Endothelial cell of umbilical vein (primary cell): ENCODE measurements around the gene GYS2. TPM values are rescaled to one million over a fixed set of nuclear protein-coding genes. Genes with fewer than 3 reads are reported as not detected.

Experiments used
- BruUV-seq: library from RNA; stranded (reverse); fragments of 400-500 nt; replicated peaks from 2 replicates; lab custom pipeline; 2021; lab: Mats Ljungman, UMichigan
- CTCF ChIA-PET: fragments of 300-600, 350-600 bp; sonication (Branson Sonifier 250); formaldehyde crosslinking; loops from one replicate; lab custom pipeline; 2021; ENCODE audit warnings: antibody characterized with exemption, inconsistent platforms; lab: Charles Lee
- POLR2A ChIA-PET: fragments of 300-600, 350-600 bp; sonication (Branson Sonifier 250); formaldehyde crosslinking; loops from one replicate; lab custom pipeline; 2021; ENCODE audit warnings: antibody characterized with exemption, inconsistent platforms; lab: Charles Lee
- DNase-seq: peaks from one replicate; pipeline ENCODE4 v3.0.0-alpha.2; 2011; ENCODE audit warnings: low read depth, low spot score
- FAIRE-seq: peaks from 2 replicates; lab custom pipeline; 2011; peaks lifted over from hg19 to GRCh38; lab: Jason Lieb, UNC
- H2AFZ ChIP-seq: 2 replicates; pipeline ENCODE4 v1.6.0; 2012; ENCODE audit warnings: low read depth, low read length, control low read depth, inconsistent platforms
- H3K27ac ChIP-seq: 2 replicates; pipeline ENCODE4 v1.5.1; 2011; ENCODE audit warnings: low read depth, mild to moderate bottlenecking, control low read depth, low read length, moderate library complexity; ENCODE audit not compliant: insufficient read depth
- H3K27me3 ChIP-seq, 2 experiments: 2 replicates each; pipeline versions ENCODE4 v1.6.0 to v1.6.1; 2011; ENCODE audit warnings: low read length in 2 of 2, mixed read lengths in 1 of 2; ENCODE audit not compliant: control insufficient read depth in 2 of 2, insufficient read depth in 2 of 2
- H3K36me3 ChIP-seq, 2 experiments: 2 replicates in 1 of 2; 3 replicates in 1 of 2; pipeline ENCODE4 v1.5.1; 2011; ENCODE audit warnings: low read length in 2 of 2, mild to moderate bottlenecking in 1 of 2, moderate library complexity in 1 of 2; ENCODE audit not compliant: control insufficient read depth in 2 of 2, insufficient read depth in 2 of 2; ENCODE audit errors: extremely low read depth in 1 of 2
- H3K4me1 ChIP-seq: 3 replicates; pipeline ENCODE4 v1.5.1; 2011; ENCODE audit warnings: mild to moderate bottlenecking, low read length; ENCODE audit not compliant: control insufficient read depth, insufficient read depth; ENCODE audit errors: extremely low read depth
- H3K4me2 ChIP-seq: 2 replicates; pipeline ENCODE4 v1.6.1; 2011; ENCODE audit warnings: low read length, control low read depth, mixed read lengths; ENCODE audit not compliant: insufficient read depth
- H3K4me3 ChIP-seq, 3 experiments: fragments of 200-600 bp in 1 of 3; sonication (generic), shearing (Covaris generic) in 1 of 3; replicated peaks in 1 of 3; 2 replicates each; pipeline ENCODE4 v1.5.1; 2011 to 2016; ENCODE audit warnings: control low read depth in 3 of 3, low read length in 3 of 3, mild to moderate bottlenecking in 2 of 3, inconsistent platforms in 1 of 3, low read depth in 1 of 3, moderate library complexity in 1 of 3; ENCODE audit not compliant: insufficient read depth in 1 of 3
- H3K79me2 ChIP-seq: 2 replicates; pipeline ENCODE4 v1.6.0; 2012; ENCODE audit warnings: low read length, inconsistent platforms; ENCODE audit not compliant: control insufficient read depth, insufficient read depth
- H3K9ac ChIP-seq: replicated peaks from 2 replicates; pipeline ENCODE3; 2011; ENCODE audit warnings: low read length, control low read depth; ENCODE audit not compliant: insufficient read depth; ENCODE audit errors: extremely low read depth
- H3K9me1 ChIP-seq: replicated peaks from 3 replicates; pipeline ENCODE4 v1.6.0; 2011; ENCODE audit warnings: mild to moderate bottlenecking, low read length; ENCODE audit not compliant: control insufficient read depth, insufficient read depth; ENCODE audit errors: extremely low read depth
- H3K9me3 ChIP-seq: replicated peaks from 2 replicates; pipeline ENCODE4 v1.5.1; 2012; ENCODE audit warnings: low read length, inconsistent platforms; ENCODE audit not compliant: control insufficient read depth, insufficient read depth
- H4K20me1 ChIP-seq: replicated peaks from 2 replicates; pipeline ENCODE3; 2011; ENCODE audit warnings: mild to moderate bottlenecking, low read length; ENCODE audit not compliant: control insufficient read depth, insufficient read depth; ENCODE audit errors: extremely low read depth
- CTCF ChIP-seq, 2 donors: IDR thresholded peaks; 1 replicate in 1 of 2; 2 replicates in 1 of 2; pipeline ENCODE4 v1.5.1; 2011; ENCODE audit warnings: low read length in 2 of 2, mild to moderate bottlenecking in 2 of 2, moderate library complexity in 2 of 2, control low read depth in 1 of 2, inconsistent platforms in 1 of 2, low read depth in 1 of 2; ENCODE audit not compliant: insufficient read depth in 1 of 2; ENCODE audit errors: extremely low read depth in 1 of 2
- FOS ChIP-seq: IDR thresholded peaks from 2 replicates; pipeline ENCODE4 v1.6.1; 2011; ENCODE audit warnings: mild to moderate bottlenecking, low read length, moderate library complexity, borderline replicate concordance; ENCODE audit not compliant: insufficient read depth
- GATA2 ChIP-seq: IDR thresholded peaks from 2 replicates; pipeline ENCODE4 v1.7.0; 2011; ENCODE audit warnings: low read depth, mild to moderate bottlenecking, moderate library complexity, mixed read lengths, low read length; ENCODE audit not compliant: insufficient read length, insufficient read depth
- JUN ChIP-seq: IDR thresholded peaks from 2 replicates; pipeline ENCODE4 v1.6.1; 2011; ENCODE audit warnings: borderline replicate concordance, low read depth; ENCODE audit not compliant: insufficient read length, insufficient read depth
- MYC ChIP-seq: IDR thresholded peaks from one replicate; pipeline ENCODE4 v1.6.1; 2011; ENCODE audit warnings: mild to moderate bottlenecking, low read depth, low read length
- POLR2A ChIP-seq: IDR thresholded peaks from 2 replicates; pipeline ENCODE4 v1.6.1; 2012; ENCODE audit warnings: low read depth, mild to moderate bottlenecking, control low read depth, low read length
- POLR2AphosphoS5 ChIP-seq: IDR thresholded peaks from 2 replicates; pipeline ENCODE4 v1.6.1; 2012; ENCODE audit warnings: low read depth, mild to moderate bottlenecking, control low read depth, low read length, moderate library complexity; ENCODE audit not compliant: insufficient read depth
- dilution Hi-C: fragments of 300-500 bp; cut with MboI; formaldehyde crosslinking; loops from one replicate; pipeline ENCODE4 v1.15.0; 2019; ENCODE audit warnings: low sequenced_read_pairs; ENCODE audit not compliant: extremely low pct_ligation_motif_present
- intact Hi-C: fragments of 100-400 bp; cut with micrococcal nuclease; formaldehyde crosslinking; loops from one replicate; pipeline ENCODE4 v1.10.0; 2022
- polyA plus RNA-seq, 4 experiments: library from polyadenylated mRNA; depleted of rRNA in 3 of 4; stranded (reverse) in 3 of 4; unstranded in 1 of 4; fragments of >200 nt; gene quantifications; 2 replicates each; pipeline versions ENCODE4 v1.2.1 to v1.2.3, GENCODE V29; 2011 to 2012; ENCODE audit warnings: missing spikeins in 1 of 4
- total RNA-seq: library from RNA; stranded (reverse); gene quantifications from 2 replicates; pipeline ENCODE4 v1.2.3, GENCODE V29; 2021

Gene GYS2
- total and polyA plus RNA-seq, 2 donors (not counting 3 experiments of a cell fraction or from before 2014, with no cell fraction given), result 0.04 TPM; not detected in 1

DNA sequence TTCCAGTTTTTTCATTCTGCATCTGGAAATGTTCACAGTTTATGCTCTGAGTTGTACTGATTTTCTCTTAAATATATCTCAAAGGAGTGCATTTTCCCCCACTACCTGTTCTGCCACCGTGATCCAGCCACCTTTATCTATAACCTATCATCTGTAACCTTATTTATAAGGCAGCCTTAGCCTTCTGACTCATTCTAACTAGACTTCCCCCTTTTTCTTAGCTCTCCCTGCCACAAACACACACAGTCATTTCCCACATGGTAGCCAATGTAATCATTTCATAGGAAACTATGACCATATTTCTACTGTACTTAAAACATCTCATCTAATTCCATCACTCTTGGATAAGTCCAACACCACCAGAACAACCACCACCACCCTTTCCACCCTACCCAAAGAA lies 10.8 kb upstream of the GYS2 start:
- Histone ChIP-seq H3K27ac (peak overlapping the region; percentile 37), H3K9me3 (no peaks in the 10 kb centered on the region), H3K79me2 (no peaks in the 10 kb centered on the region), H3K4me1 (peaks cover 22% of the 10 kb centered on the region), H3K36me3 (no peaks in the 10 kb centered on the region), H3K27me3 (no peaks in the 10 kb centered on the region), H4K20me1 (no peaks in the 10 kb centered on the region), H3K9ac (no peak overlapping the region), H3K4me2 (peak overlapping the region; percentile 47), H2AFZ (no peak overlapping the region), H3K4me3 (no peak overlapping the region), H3K9me1 (no peaks in the 10 kb centered on the region)
- no TSS peak for BruUV-seq
- intact Hi-C loops (loop anchor here (1.0 kb wide), 1 partner anchor 42 kb away; the partner anchor contains the start of gene LDHB), dilution Hi-C loops (no loop called here)
- DNase-seq (peak; percentile 92), FAIRE-seq (peak; percentile 56)
- CTCF ChIA-PET, result interaction anchor here (1.0 kb wide), 1 partner anchor 65 kb away, joined by 4 read pairs; no protein-coding TSS in a partner anchor
- TF ChIP-seq JUN (peak; percentile 76), GATA2 (peak; percentile 80), MYC (no peak), POLR2AphosphoS5 (no peak), FOS (peak; percentile 92), POLR2A (no peak)
- POLR2A ChIA-PET, result no interaction called here

DNA sequence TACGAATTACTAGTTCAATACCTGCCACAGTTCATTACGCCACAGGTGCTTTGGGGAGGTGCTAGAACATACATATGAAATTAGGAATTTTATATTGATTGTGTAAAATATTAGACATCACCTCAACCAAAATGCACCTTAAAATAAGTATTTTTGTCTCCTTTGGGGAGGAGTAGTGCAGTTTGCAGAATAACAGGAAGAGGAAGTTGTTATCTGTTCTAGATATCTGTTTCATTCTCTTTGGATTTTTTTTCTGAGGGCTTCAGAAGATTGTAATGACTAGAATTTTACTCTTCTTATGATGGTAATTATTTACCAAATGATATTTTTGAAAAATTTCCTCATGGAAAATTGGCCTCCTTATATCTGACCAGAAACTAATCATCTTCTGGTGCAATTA lies 9.9 kb upstream of the GYS2 start:
- Histone ChIP-seq H3K4me2 (peak overlapping the region; percentile 47), H4K20me1 (no peaks in the 10 kb centered on the region), H3K4me1 (peaks cover 22% of the 10 kb centered on the region), H3K79me2 (no peaks in the 10 kb centered on the region), H3K36me3 (no peaks in the 10 kb centered on the region), H2AFZ (no peak overlapping the region), H3K9me3 (no peaks in the 10 kb centered on the region), H3K27ac (no peak overlapping the region), H3K9me1 (no peaks in the 10 kb centered on the region), H3K27me3 (no peaks in the 10 kb centered on the region), H3K9ac (no peak overlapping the region), H3K4me3 (no peak overlapping the region)
- dilution Hi-C loops, result no loop called here
- ChIA-PET POLR2A (no interaction called here), CTCF (interaction anchor here (1.2 kb wide), 1 partner anchor 16 kb away, joined by 4 read pairs; no protein-coding TSS in a partner anchor)
- no peak for TF ChIP-seq POLR2AphosphoS5
- TF ChIP-seq MYC, result no peak
- no peak for TF ChIP-seq CTCF (IDR thresholded peaks at IDR 0.05; ENCODE audit: extremely low read depth in 1 of 2, insufficient read depth in 1 of 2, low read depth in 1 of 2, low read length in 2 of 2)
- TF ChIP-seq GATA2, result peak; percentile 27
- BruUV-seq, result no TSS peak
- FAIRE-seq, result no peak
- no peak for DNase-seq
- intact Hi-C loops, result no loop called here
